NT2/D1 (cell line): ENCODE data around the gene TKTL1.

Experiments used
- YY1 ChIP-seq: IDR thresholded peaks from 2 replicates; pipeline ENCODE4 v1.6.1; 2011; ENCODE audit not compliant: insufficient read length, insufficient read depth
- ZNF274 ChIP-seq: IDR thresholded peaks from 2 replicates; pipeline ENCODE4 v1.6.1; 2011; ENCODE audit warnings: mild to moderate bottlenecking, low read depth, low read length

DNA sequence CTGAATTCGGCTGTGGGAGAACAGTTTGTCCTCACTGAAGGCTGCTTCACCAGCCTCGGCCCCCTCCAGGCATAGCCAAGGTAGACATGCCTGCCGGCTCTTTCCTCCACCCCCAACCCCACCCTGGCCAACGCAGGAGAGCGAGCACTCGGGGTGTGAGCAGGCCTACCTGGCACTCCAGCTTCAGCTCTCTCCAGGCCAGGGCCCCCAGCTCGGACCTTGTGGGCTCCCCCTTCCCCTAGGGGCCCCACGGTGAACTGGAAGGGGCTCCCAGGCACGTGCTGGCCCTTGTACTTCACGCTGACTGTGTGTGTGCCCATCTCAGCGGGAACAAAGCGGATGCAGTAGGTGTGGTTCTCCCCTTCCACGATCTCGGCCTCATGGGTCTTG lies 56.4 kb downstream of the TKTL1 start:
- TF ChIP-seq YY1 = no peak
- TF ChIP-seq ZNF274 = no peak
